Subcutaneous abdominal adipose tissue (tissue), 5 donors: ENCODE results near the gene TMEM151B.
A peak's percentile ranks its signal among the peaks of the same experiment; 100 is the strongest.

Experiments
- H3K27ac ChIP-seq: one replicate; pipeline ENCODE4 v1.7.0; 2013; ENCODE audit warnings: low read depth, mild to moderate bottlenecking, inconsistent platforms, low read length, moderate library complexity
- H3K27me3 ChIP-seq, 5 donors: one replicate each; pipeline ENCODE4 v1.7.0; 2013; ENCODE audit warnings: low read length in 5 of 5, inconsistent platforms in 1 of 5; ENCODE audit not compliant: control insufficient read depth in 5 of 5, insufficient read depth in 4 of 5
- H3K36me3 ChIP-seq, 5 donors: one replicate each; pipeline ENCODE4 v1.7.0; 2013; ENCODE audit warnings: low read length in 5 of 5; ENCODE audit not compliant: control insufficient read depth in 5 of 5, insufficient read depth in 5 of 5
- H3K4me1 ChIP-seq, 5 donors: one replicate each; pipeline ENCODE4 v1.7.0; 2013; ENCODE audit warnings: low read length in 5 of 5, mild to moderate bottlenecking in 3 of 5, moderate library complexity in 1 of 5; ENCODE audit not compliant: control insufficient read depth in 5 of 5, insufficient read depth in 5 of 5
- H3K4me3 ChIP-seq, 5 donors: one replicate each; pipeline ENCODE4 v1.7.0; 2013; ENCODE audit warnings: low read length in 5 of 5, low read depth in 1 of 5
- H3K9ac ChIP-seq, 5 donors: one replicate each; pipeline ENCODE4 v1.7.0; 2013; ENCODE audit warnings: low read length in 5 of 5, mild to moderate bottlenecking in 4 of 5, moderate library complexity in 3 of 5
- H3K9me3 ChIP-seq, 5 donors: one replicate each; pipeline ENCODE4 v1.7.0; 2013; ENCODE audit warnings: low read length in 5 of 5; ENCODE audit not compliant: control insufficient read depth in 5 of 5
- donor health status: healthy.
- donor health status: healthy.
- donor health status: healthy.
- donor health status: healthy.
- donor health status: healthy.

TMEM151B gene

GRCh38 chr6:44271406-44271723 lies 1.1 kb downstream of the TMEM151B start:
- Histone ChIP-seq H3K9ac (no peak overlapping the region), H3K36me3 (no peaks in the 10 kb centered on the region), H3K4me3 (no peak overlapping the region), H3K27ac (no peak overlapping the region), H3K9me3 (no peaks in the 10 kb centered on the region), H3K27me3 (peaks cover 43 to 66% (median 56%) of the 10 kb centered on the region in 5 donors), H3K4me1 (peaks cover 0 to 18% (median 7%) of the 10 kb centered on the region in 5 donors)

GRCh38 chr6:44271914-44272313 lies 1.7 kb downstream of the TMEM151B start:
- no peaks in the 10 kb centered on the region for H3K9me3 ChIP-seq
- H3K36me3 ChIP-seq: no peaks in the 10 kb centered on the region
- no peak overlapping the region for H3K27ac ChIP-seq
- no peak overlapping the region for H3K9ac ChIP-seq
- H3K4me3 ChIP-seq: no peak overlapping the region
- peaks cover 0 to 20% (median 7%) of the 10 kb centered on the region in 5 donors for H3K4me1 ChIP-seq
- H3K27me3 ChIP-seq: peaks cover 47 to 70% (median 62%) of the 10 kb centered on the region in 5 donors

GRCh38 chr6:44272529-44272928 lies 2.3 kb downstream of the TMEM151B start:
- peaks cover 51 to 76% (median 66%) of the 10 kb centered on the region in 5 donors for H3K27me3 ChIP-seq

GRCh38 chr6:44272999-44273566 lies 2.8 kb downstream of the TMEM151B start:
- Histone ChIP-seq H3K27ac (no peak overlapping the region), H3K9me3 (no peaks in the 10 kb centered on the region), H3K4me1 (peaks cover 0 to 20% (median 7%) of the 10 kb centered on the region in 5 donors), H3K9ac (no peak overlapping the region), H3K4me3 (no peak overlapping the region), H3K36me3 (no peaks in the 10 kb centered on the region), H3K27me3 (peaks cover 57 to 78% (median 65%) of the 10 kb centered on the region in 5 donors)

More at GRCh38 chr6:44272529-44272928, 2.3 kb downstream of the TMEM151B start:
- H3K27ac ChIP-seq: no peak overlapping the region
- H3K9ac ChIP-seq: no peak overlapping the region
- peaks cover 0 to 20% (median 7%) of the 10 kb centered on the region in 5 donors for H3K4me1 ChIP-seq
- H3K36me3 ChIP-seq: no peaks in the 10 kb centered on the region
- H3K9me3 ChIP-seq: no peaks in the 10 kb centered on the region
- H3K4me3 ChIP-seq: no peak overlapping the region

GRCh38 chr6:44273617-44274016 lies 3.4 kb downstream of the TMEM151B start:
- Histone ChIP-seq H3K4me3 (no peak overlapping the region), H3K9ac (no peak overlapping the region), H3K4me1 (peaks cover 0 to 20% (median 7%) of the 10 kb centered on the region in 5 donors), H3K36me3 (no peaks in the 10 kb centered on the region), H3K27ac (no peak overlapping the region), H3K9me3 (no peaks in the 10 kb centered on the region), H3K27me3 (peaks cover 57 to 77% (median 60%) of the 10 kb centered on the region in 5 donors)

GRCh38 chr6:44275271-44275748 lies 5.1 kb downstream of the TMEM151B start:
- Histone ChIP-seq H3K36me3 (no peaks in the 10 kb centered on the region), H3K4me3 (peak overlapping the region in 3 of 5 donors; percentile 22 to 56 (median 43)), H3K9me3 (no peaks in the 10 kb centered on the region), H3K9ac (no peak overlapping the region), H3K27me3 (peaks cover 44 to 70% (median 60%) of the 10 kb centered on the region in 5 donors), H3K27ac (no peak overlapping the region), H3K4me1 (peaks cover 0 to 17% (median 7%) of the 10 kb centered on the region in 5 donors)

- Histone ChIP-seq H3K9me3 (no peaks in the 10 kb centered on the region), H3K27me3 (peaks cover 44 to 69% (median 59%) of the 10 kb centered on the region in 5 donors), H3K4me1 (peaks cover 0 to 16% (median 7%) of the 10 kb centered on the region in 5 donors), H3K36me3 (no peaks in the 10 kb centered on the region), H3K27ac (no peak overlapping the region), H3K9ac (no peak overlapping the region), H3K4me3 (peak overlapping the region in 4 of 5 donors; percentile 22 to 56 (median 35))
These were observed 5.7 kb downstream of the TMEM151B start for GRCh38 chr6:44275749-44276648.

- H3K9me3 ChIP-seq: no peaks in the 10 kb centered on the region
- no peak overlapping the region for H3K9ac ChIP-seq
- H3K27me3 ChIP-seq: peaks cover 35 to 60% (median 50%) of the 10 kb centered on the region in 5 donors
- H3K27ac ChIP-seq: no peak overlapping the region
- H3K4me1 ChIP-seq: peaks cover 0 to 12% (median 7%) of the 10 kb centered on the region in 5 donors
- H3K4me3 ChIP-seq: peak overlapping the region in 1 of 5 donors; percentile 56
- no peaks in the 10 kb centered on the region for H3K36me3 ChIP-seq
These were observed 6.7 kb downstream of the TMEM151B start for GRCh38 chr6:44276667-44277640.

- H3K4me1 ChIP-seq: peaks cover 0 to 12% (median 7%) of the 10 kb centered on the region in 5 donors
- no peak overlapping the region for H3K27ac ChIP-seq
- H3K27me3 ChIP-seq: peaks cover 27 to 51% (median 48%) of the 10 kb centered on the region in 5 donors
- H3K9ac ChIP-seq: no peak overlapping the region
- H3K9me3 ChIP-seq: no peaks in the 10 kb centered on the region
- no peak overlapping the region for H3K4me3 ChIP-seq
- H3K36me3 ChIP-seq: no peaks in the 10 kb centered on the region
These were observed 7.5 kb downstream of the TMEM151B start for GRCh38 chr6:44277763-44278162.
